GM19043 (cell line): ENCODE data around the gene WDR7.

Experiments used
- ATAC-seq: cut with Tn5 transposase; IDR thresholded peaks from one replicate; pipeline ENCODE4 v1.9.1; 2021; ENCODE audit warnings: low read depth; ENCODE audit not compliant: unreplicated experiment

The WDR7 gene

GRCh38 chr18:56789889-56790180 lies 138.7 kb downstream of the WDR7 start:
- no peak for ATAC-seq

GRCh38 chr18:56795381-56795780 lies 144.2 kb downstream of the WDR7 start:
- no peak for ATAC-seq

- no peak for ATAC-seq
These were observed 148.6 kb downstream of the WDR7 start for GRCh38 chr18:56799756-56800155.

- no peak for ATAC-seq
These were observed 151.9 kb downstream of the WDR7 start for GRCh38 chr18:56803051-56803450.

DNA sequence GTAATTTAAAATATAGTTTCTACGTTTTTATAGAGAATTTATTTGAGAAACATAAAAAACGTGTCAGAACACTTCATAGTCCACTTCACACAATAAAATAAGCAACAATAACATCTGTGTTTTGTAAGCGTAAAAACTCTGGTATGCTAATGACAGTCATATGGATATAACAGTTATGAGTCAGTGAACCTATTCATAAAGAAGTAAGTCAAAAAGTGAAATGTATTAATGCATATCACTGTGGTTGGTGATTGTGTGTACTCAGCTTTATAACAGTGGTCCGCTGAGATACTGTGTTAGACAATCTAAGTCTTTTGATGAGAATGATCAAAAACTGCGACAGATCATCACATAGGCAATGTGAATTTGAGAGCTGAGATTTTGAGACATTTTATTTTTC lies 153.2 kb downstream of the WDR7 start:
- no peak for ATAC-seq

DNA sequence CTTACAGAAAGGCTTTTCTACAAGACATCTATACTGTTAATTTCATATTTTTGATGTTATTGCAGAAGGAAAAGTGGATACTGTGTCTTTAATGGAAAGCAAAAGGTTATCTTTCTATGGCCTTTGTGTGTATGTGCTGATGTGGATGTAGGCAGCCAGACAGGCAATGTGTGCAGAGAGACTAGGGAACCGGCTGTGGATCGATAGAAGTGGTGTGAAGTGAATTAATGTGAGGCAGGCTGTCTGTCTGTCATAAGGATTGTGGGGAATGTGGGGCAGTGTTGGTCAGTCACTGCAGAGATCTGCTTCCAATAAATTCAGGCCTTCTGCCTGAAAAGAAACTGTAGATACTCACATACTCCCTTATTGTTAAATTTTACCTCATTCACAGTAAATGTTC lies 156.7 kb downstream of the WDR7 start:
- no peak for ATAC-seq

DNA sequence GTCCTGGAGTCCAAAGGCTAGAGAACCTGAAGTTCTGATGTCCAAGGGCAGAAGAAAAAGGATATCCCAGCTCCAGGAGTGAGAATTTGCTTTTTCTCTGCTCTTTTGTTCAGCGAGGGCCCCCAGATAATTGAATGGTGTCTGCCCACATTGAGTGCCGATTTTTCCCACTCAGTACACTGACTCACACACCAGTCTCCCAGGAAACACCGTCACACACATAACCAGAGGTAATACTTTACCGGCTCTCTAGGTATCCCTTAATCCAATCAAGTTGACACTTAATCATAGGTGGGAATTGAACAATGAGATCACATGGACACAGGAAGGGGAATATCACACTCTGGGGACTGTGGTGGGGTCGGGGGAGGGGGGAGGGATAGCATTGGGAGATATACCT lies 161.5 kb downstream of the WDR7 start:
- ATAC-seq, result no peak

GRCh38 chr18:56815926-56816325 lies 164.8 kb downstream of the WDR7 start:
- ATAC-seq, result no peak

- ATAC-seq, result no peak
These were observed 172.9 kb downstream of the WDR7 start for GRCh38 chr18:56823986-56824565.

DNA sequence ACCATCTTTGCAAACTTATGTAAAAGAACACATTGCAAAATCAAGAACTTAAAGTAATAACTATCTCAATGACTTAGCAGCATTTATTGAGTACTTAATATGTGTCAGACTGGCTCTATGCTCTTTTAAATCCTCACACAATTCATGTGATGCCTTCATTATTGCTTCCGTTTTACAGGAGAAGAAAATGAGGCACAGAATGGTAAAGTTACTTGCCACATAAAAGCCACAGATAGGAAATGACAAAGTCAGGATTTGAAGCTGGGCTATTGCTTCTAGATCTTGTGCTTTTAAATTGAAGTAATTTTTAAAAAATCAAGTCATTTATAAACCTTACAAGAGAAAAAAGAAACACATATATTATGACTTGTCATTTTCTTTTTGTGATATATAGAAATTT lies 174.2 kb downstream of the WDR7 start:
- no peak for ATAC-seq

DNA sequence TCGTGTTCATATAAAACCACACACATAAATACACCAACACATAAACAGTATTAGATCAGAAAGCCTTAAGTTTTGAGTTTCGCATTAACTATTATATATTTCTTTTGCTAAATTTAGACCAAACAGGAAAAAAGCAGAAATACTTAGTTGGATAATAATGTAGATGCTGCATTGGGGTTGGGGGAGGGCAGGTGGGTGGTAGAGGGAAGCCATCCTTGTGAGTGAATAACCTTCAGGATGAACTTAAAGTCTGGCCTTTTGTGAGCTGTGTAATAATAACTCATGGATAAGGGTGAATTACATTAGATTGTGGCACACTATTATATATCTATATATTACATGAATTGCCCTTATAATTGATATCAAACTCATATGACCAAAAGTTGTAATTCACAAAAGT lies 174.7 kb downstream of the WDR7 start:
- ATAC-seq, result no peak

DNA sequence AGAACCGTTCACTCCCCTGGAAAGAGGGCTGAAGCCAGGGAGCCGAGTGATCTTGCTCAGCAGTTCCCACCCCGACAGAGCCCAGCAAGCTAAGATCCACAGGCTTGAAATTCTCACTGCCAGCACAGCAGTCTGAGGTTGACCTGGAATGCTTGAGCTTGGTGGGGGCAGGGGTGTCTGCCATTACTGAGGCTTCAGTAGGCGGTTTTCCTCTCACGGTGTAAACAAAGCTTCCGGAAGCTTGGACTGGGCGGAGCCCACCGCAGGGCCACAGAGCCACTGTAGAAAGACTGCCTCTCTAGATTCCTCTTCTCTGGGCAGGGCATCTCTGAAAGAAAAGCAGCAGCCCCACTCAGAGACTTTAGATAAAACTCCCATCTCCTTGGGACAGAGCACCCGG lies 180.8 kb downstream of the WDR7 start:
- ATAC-seq, result no peak

DNA sequence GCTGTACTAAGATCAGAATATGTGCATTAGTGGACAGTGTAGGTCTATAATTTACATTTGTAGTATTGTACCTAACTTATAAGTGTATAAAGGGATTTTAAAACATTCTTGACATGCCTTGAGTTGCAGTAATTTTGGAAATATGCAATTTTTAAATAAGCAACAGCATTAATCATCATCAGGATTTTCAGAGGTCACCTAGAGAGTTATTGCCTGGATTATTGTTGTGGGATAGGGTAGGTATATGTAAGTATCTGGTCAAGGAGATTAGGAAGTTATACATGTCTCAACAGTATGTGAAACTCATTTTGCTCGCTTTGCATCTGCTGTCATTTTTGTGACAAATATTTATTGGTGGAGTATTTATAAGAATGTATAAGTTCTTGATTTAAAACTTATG lies 184.2 kb downstream of the WDR7 start:
- ATAC-seq, result no peak

DNA sequence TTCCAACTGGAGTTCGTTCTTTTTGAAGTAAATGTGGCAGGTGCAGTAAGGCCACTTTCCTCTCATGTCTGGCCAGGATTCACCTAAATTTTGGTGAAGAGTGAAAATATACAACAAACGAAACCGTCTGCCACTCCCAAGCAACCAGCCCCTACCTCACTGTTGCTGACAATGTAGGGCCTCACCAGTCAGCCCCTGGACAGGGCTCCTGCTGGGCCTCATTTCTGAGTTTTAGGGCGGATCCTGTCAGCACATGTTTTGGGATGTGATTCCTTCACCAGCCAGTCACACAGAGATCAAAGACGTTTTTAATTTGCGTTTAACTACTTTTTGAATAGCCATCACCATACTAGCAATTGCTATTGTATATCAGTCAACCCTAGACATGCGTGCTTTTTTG lies 185.0 kb downstream of the WDR7 start:
- ATAC-seq, result no peak

DNA sequence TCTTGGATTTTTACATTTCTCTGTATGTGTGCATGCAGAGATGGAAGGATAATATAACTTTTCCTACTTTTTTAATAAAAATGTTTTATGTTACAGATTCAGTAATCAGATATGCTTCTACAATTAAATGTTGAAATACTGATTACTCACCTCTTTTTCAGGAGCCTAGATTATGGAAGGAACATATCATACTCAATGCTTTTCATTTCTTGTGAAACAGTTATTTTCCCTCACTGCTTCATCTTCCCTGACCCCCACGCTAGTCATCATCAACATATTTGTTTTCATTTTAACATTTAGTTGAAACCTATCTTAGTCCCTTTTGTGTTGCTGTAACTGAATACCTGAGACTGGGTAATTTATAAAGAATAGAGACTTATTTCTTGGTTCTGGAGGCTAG lies 190.7 kb downstream of the WDR7 start:
- no peak for ATAC-seq

DNA sequence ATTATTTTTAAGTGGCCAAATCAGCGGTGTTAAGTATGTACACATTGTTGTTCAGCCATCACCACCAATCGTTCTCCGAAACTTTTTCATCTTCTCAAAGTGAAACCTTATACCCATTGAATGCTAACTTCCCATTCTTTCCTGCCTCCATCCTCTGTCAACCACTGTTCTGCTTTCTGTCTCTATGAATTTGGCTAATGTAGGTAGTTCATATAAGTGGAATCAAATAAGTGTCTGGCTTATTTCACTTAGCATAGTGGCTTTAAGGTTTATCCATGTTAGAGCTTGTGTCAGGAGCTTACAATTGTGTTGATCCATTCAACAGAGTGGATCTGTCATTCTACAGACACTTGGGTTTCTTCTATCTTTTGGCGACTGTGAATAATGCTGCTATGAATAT lies 192.1 kb downstream of the WDR7 start:
- ATAC-seq, result no peak

- ATAC-seq, result no peak
These were observed 193.4 kb downstream of the WDR7 start for GRCh38 chr18:56844556-56844955.

- ATAC-seq, result peak; percentile 90
These were observed 200.6 kb downstream of the WDR7 start for GRCh38 chr18:56851774-56852173.

DNA sequence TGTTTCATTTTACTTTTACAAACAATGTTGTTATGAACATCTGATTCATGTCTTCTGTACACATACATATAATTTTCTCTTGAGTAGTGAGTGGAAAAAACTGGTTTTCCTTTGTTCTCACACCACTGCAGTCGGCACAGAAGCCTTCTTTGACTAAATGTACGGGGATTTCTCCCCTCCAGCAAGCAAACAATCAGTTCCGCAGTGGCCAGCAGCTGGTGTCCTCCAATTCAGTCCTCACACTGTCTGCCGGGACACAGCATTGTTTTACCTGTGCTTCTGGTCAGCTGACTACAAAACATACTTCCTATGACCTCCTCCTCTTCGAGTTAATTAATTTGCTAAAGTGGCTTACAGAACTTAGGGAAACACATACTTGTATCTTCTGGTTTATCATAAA lies 202.8 kb downstream of the WDR7 start:
- ATAC-seq, result no peak

GRCh38 chr18:56861244-56861643 lies 210.1 kb downstream of the WDR7 start:
- no peak for ATAC-seq

- no peak for ATAC-seq
These were observed 218.1 kb downstream of the WDR7 start for GRCh38 chr18:56869189-56869777.

GRCh38 chr18:56870982-56871381 lies 219.8 kb downstream of the WDR7 start:
- no peak for ATAC-seq

DNA sequence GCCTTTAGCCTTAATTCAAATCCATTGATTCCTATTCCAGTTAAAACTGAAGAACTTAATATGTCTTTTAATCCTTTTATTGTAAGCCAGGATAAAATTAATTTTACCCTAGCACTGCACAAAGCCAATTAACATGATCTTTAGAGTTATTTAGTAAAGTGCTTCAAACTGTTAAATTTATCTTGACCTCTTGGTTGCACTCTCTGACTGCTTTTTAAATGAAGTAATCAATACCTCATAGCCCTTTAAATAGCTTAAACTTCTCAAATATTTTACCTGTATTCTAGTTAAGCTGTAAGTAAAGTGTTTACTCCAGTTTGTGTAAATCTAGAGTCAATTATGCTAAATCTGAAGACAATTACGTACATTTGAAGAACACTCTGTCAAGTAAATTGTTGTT lies 221.0 kb downstream of the WDR7 start:
- no peak for ATAC-seq
